ENCODE results near the gene SKIC2. TPM values are rescaled to one million over a fixed set of nuclear protein-coding genes. Genes with fewer than 3 reads are reported as not detected.

The SKIC2 gene
- total and polyA plus RNA-seq, 10 of the 15 experiments (the other 5 are each of a cell fraction or from before 2014, with no cell fraction given), result 3.3 to 79.2 (median 32.5) TPM

DNA sequence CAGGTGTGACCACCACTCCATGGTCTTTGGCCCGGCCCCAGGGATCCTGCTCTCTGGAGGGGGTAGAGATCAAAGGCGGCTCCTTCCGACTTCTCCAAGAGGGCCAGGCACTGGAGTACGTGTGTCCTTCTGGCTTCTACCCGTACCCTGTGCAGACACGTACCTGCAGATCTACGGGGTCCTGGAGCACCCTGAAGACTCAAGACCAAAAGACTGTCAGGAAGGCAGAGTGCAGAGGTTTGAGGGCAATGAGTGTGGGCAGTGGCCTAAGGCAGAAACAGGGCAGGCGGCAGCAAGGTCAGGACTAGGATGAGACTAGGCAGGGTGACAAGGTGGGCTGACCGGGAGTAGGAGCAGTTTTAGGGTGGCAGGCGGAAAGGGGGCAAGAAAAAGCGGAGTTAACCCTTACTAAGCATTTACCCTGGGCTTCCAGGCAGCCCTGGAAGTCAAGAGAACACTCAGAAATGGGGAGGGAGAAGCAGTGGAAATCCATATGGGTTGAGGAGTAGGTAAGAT is 12.5 kb upstream of the SKIC2 start (continued):
- TF ChIP-seq, protein P1, sequence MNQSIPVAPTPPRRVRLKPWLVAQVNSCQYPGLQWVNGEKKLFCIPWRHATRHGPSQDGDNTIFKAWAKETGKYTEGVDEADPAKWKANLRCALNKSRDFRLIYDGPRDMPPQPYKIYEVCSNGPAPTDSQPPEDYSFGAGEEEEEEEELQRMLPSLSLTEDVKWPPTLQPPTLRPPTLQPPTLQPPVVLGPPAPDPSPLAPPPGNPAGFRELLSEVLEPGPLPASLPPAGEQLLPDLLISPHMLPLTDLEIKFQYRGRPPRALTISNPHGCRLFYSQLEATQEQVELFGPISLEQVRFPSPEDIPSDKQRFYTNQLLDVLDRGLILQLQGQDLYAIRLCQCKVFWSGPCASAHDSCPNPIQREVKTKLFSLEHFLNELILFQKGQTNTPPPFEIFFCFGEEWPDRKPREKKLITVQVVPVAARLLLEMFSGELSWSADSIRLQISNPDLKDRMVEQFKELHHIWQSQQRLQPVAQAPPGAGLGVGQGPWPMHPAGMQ (IDR thresholded peaks at IDR 0.05; ENCODE audit: borderline replicate concordance), result no peak
- TF ChIP-seq EED (IDR thresholded peaks at IDR 0.05; ENCODE audit: low read depth), result no peak
- TF ChIP-seq IKZF1 (conservative IDR thresholded peaks at IDR 0.05), result no peak

DNA sequence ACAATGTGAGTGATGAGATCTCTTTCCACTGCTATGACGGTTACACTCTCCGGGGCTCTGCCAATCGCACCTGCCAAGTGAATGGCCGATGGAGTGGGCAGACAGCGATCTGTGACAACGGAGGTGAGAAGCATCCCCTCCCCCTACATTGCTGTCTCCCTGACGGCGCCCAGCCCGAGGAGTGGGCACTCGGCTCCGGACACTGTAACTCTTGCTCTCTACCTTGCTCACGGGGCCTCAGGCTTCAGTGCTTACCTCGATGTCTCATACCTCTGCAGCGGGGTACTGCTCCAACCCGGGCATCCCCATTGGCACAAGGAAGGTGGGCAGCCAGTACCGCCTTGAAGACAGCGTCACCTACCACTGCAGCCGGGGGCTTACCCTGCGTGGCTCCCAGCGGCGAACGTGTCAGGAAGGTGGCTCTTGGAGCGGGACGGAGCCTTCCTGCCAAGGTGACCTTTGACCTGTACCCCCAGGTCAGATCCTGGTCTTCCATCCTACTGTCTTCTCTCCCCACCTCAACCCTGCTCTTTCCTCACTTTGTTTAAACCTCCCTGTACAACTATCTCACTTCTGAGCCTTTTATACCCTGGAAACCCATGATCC is 11.8 kb upstream of the SKIC2 start:
- ChIA-PET SMC1A (ENCODE audit: uncharacterized antibody, unreplicated experiment) (no interaction called here), RAD21 (ENCODE audit: unreplicated experiment) (no interaction called here), CTCF (no interaction called here), POLR2A (no interaction called here)
- H3K79me2 ChIP-seq (ENCODE audit: control insufficient read depth, insufficient read depth, low read length), result no peaks in the 10 kb centered on the region
- intact Hi-C loops (cut with micrococcal nuclease; ENCODE audit: unreplicated experiment) (no loop called here), in situ Hi-C loops (cut with MboI) (no loop called here)
- H3K36me3 ChIP-seq (ENCODE audit: control insufficient read depth in 2 of 2, insufficient read depth in 2 of 2, low read length in 1 of 2), result peaks cover 0 to 4% of the 10 kb centered on the region in 2 experiments; a peak in 2 of 4 replicates
- DNase-seq (ENCODE audit: low read depth, low spot score) (no peak), ATAC-seq (no peak), FAIRE-seq (no peak)
- no peak overlapping the region for H3K27ac ChIP-seq (ENCODE audit: control insufficient read depth, insufficient read depth)
- 77% methylated on average over 24 of the region's 24 CpGs for WGBS (ENCODE audit: insufficient coverage, insufficient replicate concordance, low lambda C conversion rate, missing lambda C conversion rate)
- H2AFZ ChIP-seq (ENCODE audit: control insufficient read depth, low read depth, low read length), result no peak overlapping the region
- H3K4me3 ChIP-seq, result no peak overlapping the region
- peaks cover 3% of the 10 kb centered on the region; the same call in 1 of the 2 replicates for H3K4me1 ChIP-seq (ENCODE audit: control insufficient read depth, insufficient read depth, low read length)
- H3K9ac ChIP-seq (ENCODE audit: control insufficient read depth, insufficient read depth, low read length), result no peak overlapping the region
- H3K4me2 ChIP-seq (ENCODE audit: control insufficient read depth, insufficient read depth), result no peak overlapping the region
- H3K27me3 ChIP-seq (replicated peaks in 1 of 2; ENCODE audit: control insufficient read depth in 2 of 2, insufficient read depth in 2 of 2, low read length in 1 of 2), result peaks cover 0 to 3% of the 10 kb centered on the region in 2 experiments; a peak in 3 of 4 replicates
- TF ChIP-seq POLR2A (IDR thresholded peaks at IDR 0.05; ENCODE audit: low read depth, low read length), result no peak
- TF ChIP-seq, protein P2, sequence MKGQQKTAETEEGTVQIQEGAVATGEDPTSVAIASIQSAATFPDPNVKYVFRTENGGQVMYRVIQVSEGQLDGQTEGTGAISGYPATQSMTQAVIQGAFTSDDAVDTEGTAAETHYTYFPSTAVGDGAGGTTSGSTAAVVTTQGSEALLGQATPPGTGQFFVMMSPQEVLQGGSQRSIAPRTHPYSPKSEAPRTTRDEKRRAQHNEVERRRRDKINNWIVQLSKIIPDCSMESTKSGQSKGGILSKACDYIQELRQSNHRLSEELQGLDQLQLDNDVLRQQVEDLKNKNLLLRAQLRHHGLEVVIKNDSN (IDR thresholded peaks at IDR 0.05; ENCODE audit: borderline replicate concordance, extremely low read length, insufficient read depth, low read depth, low read length), result no peak
- TF ChIP-seq NR2C2 (IDR thresholded peaks at IDR 0.05; ENCODE audit: borderline replicate concordance, control insufficient read depth, insufficient read length, low read depth), result no peak
- TF ChIP-seq FOXK2 (IDR thresholded peaks at IDR 0.05), result no peak
- no peak for TF ChIP-seq SMAD1 (IDR thresholded peaks at IDR 0.05; ENCODE audit: low read depth, partially characterized antibody)
- TF ChIP-seq FOXM1 (IDR thresholded peaks at IDR 0.05; ENCODE audit: low read depth, low read length), result no peak
- TF ChIP-seq CHD4 (IDR thresholded peaks at IDR 0.05), result no peak
- no peak for TF ChIP-seq TCF7 (IDR thresholded peaks at IDR 0.05; ENCODE audit: borderline replicate concordance)
- TF ChIP-seq, protein P3, sequence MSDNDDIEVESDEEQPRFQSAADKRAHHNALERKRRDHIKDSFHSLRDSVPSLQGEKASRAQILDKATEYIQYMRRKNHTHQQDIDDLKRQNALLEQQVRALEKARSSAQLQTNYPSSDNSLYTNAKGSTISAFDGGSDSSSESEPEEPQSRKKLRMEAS (IDR thresholded peaks at IDR 0.05; ENCODE audit: low read depth, low read length), result no peak
- no peak for TF ChIP-seq CHD2 (IDR thresholded peaks at IDR 0.05; ENCODE audit: borderline replicate concordance, low read depth, low read length)
- TF ChIP-seq TAF1 (IDR thresholded peaks at IDR 0.05; ENCODE audit: borderline replicate concordance, low read depth, low read length), result no peak
- no peak for TF ChIP-seq NFYA (IDR thresholded peaks at IDR 0.05; ENCODE audit: borderline replicate concordance, low read depth, low read length)
- no peaks in the 10 kb centered on the region for H4K20me1 ChIP-seq (ENCODE audit: control insufficient read depth, insufficient read depth)
- H3K9me3 ChIP-seq (replicated peaks; ENCODE audit: control insufficient read depth, insufficient read depth, low read length), result no peaks in the 10 kb centered on the region
- BruUV-seq (replicated peaks), result no TSS peak

Data from GM12878 (cell line).